ENCODE results near the gene PARD3.

DNA sequence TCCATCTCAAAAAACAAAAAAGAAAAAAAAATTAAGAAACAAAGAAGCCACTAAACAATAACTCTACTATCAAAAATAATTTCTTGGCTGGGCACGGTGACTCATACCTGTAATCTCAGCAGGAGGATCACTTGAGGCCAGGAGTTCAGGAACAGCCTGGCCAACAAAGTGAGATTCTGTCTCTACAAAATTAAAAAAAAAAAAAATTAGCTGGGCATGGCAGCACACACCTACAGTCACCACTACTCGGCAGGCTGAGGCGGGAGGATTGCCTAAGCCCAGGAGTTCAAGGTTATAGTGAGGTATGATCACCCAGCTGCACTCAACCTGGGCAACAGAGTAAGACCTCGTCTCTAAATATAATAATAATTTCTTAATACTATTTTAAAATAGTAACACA, 69.0 kb downstream of the PARD3 start:
- TF ChIP-seq, protein P1, sequence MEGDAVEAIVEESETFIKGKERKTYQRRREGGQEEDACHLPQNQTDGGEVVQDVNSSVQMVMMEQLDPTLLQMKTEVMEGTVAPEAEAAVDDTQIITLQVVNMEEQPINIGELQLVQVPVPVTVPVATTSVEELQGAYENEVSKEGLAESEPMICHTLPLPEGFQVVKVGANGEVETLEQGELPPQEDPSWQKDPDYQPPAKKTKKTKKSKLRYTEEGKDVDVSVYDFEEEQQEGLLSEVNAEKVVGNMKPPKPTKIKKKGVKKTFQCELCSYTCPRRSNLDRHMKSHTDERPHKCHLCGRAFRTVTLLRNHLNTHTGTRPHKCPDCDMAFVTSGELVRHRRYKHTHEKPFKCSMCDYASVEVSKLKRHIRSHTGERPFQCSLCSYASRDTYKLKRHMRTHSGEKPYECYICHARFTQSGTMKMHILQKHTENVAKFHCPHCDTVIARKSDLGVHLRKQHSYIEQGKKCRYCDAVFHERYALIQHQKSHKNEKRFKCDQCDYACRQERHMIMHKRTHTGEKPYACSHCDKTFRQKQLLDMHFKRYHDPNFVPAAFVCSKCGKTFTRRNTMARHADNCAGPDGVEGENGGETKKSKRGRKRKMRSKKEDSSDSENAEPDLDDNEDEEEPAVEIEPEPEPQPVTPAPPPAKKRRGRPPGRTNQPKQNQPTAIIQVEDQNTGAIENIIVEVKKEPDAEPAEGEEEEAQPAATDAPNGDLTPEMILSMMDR (IDR thresholded peaks at IDR 0.05), result no peak
- no peak for TF ChIP-seq POLR2A (IDR thresholded peaks at IDR 0.05)
- no peak for TF ChIP-seq POLR2AphosphoS5 (IDR thresholded peaks at IDR 0.05)
